NB4 (cell line): ENCODE results near the gene FRY.

ENCODE experiments used
- MAX ChIP-seq: IDR thresholded peaks from 2 replicates; pipeline ENCODE4 v1.6.1; 2011; ENCODE audit warnings: low read depth, low read length
- POLR2A ChIP-seq: IDR thresholded peaks from 2 replicates; pipeline ENCODE4 v1.6.1; 2011; ENCODE audit warnings: mild to moderate bottlenecking; ENCODE audit not compliant: insufficient read length; ENCODE audit errors: extremely low read depth
- TF ChIP-seq, protein P1 (sequence below): IDR thresholded peaks from one replicate; pipeline ENCODE4 v1.5.1; 2012; ENCODE audit warnings: low read depth, low read length

- TF ChIP-seq, protein P1, sequence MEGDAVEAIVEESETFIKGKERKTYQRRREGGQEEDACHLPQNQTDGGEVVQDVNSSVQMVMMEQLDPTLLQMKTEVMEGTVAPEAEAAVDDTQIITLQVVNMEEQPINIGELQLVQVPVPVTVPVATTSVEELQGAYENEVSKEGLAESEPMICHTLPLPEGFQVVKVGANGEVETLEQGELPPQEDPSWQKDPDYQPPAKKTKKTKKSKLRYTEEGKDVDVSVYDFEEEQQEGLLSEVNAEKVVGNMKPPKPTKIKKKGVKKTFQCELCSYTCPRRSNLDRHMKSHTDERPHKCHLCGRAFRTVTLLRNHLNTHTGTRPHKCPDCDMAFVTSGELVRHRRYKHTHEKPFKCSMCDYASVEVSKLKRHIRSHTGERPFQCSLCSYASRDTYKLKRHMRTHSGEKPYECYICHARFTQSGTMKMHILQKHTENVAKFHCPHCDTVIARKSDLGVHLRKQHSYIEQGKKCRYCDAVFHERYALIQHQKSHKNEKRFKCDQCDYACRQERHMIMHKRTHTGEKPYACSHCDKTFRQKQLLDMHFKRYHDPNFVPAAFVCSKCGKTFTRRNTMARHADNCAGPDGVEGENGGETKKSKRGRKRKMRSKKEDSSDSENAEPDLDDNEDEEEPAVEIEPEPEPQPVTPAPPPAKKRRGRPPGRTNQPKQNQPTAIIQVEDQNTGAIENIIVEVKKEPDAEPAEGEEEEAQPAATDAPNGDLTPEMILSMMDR: no peak
- TF ChIP-seq POLR2A (no peak), MAX (no peak)
Measured at GRCh38 chr13:32311188-32311897, 279.8 kb downstream of the FRY start.
